Measurements from ENCODE around the gene EEF2.

Gene EEF2

DNA sequence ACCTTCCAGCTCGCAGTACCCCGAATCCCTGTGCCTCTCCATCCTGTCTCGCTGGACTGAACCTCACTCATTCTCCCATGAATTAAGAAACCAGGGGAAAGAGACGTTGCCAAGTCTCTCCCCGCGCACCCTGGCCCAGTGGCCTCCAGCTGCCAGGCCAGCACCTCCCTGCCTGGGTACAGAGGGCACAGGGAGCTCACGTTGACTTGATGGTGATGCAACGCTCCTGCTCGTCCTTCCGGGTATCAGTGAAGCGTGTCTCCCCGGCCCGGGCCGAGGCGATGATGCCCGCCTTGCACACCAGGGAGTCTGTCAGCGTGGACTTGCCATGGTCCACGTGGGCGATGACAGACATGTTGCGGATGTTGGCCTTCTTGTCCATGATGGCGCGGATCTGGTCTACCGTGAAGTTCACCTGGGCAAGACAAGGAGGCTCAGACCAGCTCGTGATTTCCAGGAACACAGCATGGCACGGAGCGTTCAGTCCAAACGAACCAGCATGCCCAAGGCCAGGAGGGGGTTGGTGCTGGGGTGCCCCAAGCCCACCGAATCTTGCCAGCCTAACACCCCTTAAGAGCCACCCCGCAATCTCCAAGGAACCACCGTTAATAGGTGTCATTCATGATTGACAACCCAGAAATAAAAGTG is 1.2 kb downstream of the EEF2 start:
- DNase-seq = no peak

DNA sequence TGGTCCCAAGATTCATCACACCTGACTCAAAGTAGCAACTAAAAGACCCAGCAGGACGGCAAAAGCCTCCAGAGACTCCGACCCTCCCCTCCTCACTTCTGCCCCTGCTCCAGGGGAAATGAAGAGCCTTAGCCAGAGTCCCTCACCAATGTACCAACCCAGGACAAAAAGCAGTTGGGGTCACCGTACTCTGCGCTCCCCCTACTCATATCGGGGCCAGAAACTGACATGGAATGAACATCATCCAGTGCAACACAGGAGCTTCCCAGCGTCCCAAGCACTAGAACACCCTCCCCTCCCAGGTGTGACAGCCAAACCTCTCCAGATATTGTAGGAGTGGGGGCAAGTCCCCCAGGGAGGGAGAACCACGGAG is 1.7 kb downstream of the EEF2 start:
- no peak for DNase-seq

DNA sequence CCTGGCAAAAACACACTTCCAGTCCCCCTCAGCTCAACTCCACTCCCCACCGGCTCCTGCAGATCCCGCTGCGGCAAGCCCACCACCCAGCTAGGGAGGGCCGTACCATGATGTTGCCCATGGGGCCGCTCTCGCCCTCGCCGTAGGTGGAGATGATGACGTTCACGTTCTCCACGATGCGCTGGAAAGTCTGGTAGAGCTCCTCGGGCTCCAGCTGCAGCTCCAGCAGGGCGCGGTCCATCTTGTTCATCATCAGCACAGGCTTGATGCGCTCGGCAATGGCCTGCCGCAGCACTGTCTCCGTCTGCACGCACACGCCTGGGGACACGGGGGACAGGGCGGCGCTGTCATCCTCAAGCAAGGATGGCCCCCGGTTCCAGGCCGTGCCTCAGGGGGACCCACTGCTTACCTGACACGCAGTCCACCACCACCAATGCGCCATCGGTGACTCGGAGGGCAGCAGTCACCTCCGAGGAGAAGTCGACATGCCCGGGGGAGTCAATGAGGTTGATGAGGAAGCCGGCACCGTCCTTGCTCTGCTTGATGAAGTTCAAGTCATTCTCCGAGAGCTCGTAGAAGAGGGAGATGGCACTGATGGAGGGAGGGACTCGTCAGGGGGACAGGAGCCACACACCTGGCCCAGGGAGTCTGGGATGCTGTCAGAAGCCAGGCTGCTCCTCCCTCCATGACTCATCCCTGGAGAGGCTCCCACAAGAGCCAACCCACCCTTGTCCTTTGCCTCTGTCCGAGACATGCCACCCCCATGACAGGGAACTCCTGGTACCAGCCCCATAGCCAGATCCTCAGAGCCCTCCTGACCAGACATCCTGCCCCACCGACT is 2.3 kb downstream of the EEF2 start:
- no peak for DNase-seq

DNA sequence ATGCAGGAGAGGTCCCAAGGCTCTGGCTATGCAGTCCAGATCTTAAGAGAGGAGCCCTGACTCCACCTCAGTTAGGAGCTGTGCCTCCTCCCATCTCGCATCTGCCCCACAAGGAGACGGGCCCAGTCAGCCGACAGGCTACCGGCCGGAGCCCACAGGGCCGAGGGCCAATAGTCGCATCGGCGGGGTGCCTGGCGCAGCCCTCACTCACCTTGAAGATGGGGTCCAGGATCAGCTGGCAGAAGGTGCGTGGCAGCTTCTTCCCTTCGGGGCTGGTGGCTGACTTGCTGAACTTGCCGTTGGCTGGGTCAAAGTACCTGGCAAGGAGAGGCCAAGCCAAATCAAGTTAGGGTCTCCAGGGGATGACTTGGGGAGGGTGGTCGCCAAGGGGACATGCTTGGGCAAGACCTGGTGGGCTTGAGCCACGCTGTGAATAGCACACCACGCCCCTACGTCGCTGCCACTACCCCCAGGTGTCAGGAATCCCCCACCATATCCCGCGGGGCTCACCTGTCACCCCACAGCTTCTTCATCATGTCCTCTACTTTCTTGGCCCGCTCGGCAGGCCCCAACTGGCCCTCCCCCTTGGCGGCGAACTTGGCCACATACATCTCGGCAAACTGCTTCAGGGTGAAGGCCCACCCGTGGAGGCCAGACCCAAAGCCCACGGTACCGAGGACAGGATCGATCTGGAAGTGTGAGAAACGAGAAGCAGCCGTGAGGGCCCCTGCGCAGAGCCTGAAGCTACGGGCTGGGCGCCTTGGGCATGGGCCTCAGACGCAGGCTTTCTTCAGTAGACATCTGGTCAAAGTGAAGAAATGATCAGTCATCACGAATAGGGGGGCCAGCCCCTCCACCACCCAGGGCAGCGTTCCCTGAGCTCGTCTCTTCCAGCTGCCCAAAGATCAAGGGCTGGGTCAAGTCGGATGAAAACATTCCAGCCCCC is 3.3 kb downstream of the EEF2 start:
- no peak for DNase-seq

DNA sequence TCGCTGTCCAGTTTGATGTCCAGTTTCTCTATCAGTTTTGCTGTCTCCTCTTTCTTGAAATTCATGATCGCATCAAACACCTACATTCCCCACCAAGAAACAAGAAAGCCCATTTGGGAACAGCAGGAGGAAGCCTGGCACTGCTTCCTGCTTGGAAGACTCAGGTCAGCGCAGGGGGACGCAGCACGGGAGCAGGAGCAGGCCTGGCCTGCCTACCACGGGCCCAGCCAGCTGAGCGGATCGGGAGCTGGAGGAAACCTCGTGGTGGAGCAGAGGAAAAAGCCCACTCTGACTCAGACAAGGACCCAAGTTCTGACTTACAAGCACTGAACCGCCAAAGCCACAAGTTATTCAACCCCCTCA is 3.9 kb downstream of the EEF2 start:
- no peak for DNase-seq

DNA sequence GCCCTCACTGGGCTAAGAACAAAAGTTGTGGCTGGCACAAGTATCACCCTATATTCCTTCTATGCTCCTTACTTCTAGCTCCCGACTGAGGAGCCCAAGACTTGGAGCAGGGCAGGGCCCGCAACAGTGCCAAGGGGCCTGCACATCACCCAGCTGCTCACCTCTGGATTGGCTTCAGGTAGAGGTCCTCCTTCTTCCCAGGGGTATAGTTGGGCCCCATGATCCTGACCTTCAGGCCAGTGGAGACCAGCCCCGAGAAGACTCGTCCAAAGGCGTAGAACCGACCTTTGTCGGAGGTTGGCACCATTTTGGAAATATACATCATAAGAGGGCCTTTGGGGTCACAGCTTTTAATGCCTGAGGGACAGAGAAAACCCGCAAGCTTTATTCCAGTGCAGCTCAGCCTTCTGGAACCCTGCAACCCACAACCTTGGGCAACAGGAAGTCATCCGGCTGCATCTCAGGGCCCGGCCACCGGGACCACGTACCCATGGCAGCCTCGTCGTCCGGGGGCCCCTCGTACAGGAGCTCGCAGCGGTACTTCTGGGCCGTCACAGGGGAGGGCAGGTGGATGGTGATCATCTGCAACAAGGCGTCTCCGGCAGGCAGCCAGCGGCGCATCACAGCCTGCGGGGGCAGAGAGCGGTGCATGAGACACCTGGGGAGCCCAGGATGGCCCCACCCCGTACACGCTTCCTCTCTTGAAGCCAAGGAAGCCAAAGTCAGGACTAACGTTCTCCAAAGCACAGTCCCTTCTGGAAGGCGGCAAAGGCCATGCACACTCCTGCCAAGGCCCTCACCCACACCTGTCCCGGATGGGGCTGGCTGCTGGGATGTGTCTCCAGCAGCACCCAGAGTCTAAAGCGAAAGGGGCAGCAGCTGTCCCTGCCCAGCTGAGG is 4.7 kb downstream of the EEF2 start:
- no peak for DNase-seq

DNA sequence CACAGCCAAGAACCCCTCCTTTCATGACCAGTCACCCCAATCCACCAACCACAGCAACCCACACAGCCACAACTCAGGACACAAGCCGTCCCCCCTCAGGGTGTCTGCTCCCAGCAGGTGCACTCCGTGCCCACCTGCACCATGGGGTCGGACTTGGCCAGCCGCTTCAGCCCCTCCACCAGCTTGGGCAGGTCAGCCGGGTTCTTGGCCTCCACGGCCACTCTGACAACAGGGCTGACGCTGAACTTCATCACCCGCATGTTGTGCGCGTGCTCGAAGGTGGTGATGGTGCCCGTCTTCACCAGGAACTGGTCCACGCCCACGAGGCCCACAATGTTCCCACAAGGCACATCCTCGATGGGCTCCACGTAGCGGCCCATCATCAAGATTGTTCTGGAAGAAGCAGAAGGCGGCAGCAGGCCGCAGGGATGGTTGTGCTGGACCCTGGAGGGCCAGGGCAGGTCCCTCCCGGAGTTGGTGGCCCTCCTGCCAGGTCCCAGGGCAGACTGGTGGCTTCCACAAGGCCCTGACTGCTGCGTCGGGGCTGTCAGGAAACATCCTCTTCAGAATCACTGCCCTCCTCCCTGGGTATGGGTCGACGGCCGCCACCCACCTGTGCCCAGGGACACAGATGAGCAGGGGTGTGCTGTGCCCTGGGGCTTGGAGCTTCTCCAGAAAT is 5.5 kb downstream of the EEF2 start:
- no peak for DNase-seq

DNA sequence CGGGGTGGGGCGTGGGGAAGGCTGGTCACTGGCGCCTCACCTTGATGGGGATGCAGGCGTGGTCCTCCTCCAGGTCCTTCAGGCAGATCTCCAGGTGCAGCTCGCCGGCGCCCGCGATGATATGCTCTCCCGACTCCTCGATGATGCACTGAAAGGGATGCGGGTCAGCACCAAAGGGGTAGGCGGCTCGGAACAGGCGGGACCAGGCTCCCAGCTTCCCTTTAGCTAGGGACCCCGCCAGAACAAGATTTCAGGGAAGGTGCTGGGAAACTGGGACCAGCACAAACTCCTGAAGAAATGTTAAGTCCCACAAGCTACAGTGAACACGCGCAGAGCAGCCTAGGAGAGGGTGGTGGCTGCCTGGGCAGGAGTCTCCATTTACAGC is 6.0 kb downstream of the EEF2 start:
- DNase-seq = no peak

DNA sequence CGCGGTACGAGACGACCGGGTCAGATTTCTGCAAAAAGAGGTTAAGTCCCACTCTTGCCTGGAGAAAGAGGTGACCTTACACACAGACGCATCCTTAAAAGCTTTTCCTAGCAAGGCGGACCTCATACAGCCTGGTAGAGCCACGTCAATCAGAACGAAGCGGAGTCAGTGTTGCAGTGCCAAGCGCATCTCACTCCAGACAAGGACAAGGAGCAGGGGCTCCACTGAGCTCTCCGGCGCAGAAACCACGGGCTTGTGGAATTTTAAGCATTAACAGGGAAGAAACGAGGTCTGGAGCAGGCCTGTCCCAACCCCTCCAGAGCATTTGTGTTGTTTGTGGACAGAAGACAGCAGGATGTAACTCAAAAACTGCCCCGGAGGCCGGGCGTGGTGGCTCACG is 7.1 kb downstream of the EEF2 start:
- no peak for DNase-seq

DNA sequence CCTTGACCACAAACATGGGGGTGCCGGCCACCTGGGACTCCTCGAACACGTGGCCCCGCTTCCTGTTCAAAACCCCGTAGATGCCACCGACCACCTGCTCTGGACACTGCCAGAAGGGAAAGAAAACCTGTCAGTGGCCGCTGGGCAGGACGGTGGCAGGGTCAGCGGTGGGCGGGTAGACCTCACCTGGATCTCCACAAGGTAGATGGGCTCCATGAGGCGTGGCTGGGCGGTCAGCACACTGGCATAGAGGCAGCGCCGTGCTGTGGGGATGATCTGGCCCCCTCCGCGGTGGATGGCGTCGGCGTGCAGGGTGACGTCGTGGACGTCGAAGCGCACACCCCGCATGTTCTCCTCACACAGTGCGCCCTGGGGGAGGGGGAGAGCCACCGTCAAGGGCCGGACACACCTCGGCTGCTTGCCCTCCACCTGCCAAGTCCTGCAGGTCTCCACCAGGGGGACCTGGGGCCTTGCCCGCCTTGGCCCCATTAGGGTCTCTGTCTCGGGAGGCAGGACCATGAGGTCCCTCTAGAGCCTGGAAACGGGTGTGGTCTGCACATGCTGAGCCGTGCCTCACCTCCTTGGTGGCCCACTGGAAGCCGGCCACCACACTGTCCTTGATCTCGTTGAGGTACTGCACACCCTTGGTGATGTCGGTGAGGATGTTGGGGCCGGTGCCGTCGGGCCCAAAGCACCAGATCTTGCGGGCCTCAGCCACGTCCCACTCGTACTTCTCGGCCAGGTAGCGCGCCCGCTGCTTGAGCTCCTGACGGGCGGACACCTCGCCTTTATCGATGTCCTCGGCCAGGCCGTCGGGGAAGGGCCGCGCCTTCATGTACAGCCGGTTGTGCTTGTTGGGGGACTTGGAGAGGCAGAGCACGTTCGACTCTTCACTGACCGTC is 7.8 kb downstream of the EEF2 start:
- DNase-seq = no peak

DNA sequence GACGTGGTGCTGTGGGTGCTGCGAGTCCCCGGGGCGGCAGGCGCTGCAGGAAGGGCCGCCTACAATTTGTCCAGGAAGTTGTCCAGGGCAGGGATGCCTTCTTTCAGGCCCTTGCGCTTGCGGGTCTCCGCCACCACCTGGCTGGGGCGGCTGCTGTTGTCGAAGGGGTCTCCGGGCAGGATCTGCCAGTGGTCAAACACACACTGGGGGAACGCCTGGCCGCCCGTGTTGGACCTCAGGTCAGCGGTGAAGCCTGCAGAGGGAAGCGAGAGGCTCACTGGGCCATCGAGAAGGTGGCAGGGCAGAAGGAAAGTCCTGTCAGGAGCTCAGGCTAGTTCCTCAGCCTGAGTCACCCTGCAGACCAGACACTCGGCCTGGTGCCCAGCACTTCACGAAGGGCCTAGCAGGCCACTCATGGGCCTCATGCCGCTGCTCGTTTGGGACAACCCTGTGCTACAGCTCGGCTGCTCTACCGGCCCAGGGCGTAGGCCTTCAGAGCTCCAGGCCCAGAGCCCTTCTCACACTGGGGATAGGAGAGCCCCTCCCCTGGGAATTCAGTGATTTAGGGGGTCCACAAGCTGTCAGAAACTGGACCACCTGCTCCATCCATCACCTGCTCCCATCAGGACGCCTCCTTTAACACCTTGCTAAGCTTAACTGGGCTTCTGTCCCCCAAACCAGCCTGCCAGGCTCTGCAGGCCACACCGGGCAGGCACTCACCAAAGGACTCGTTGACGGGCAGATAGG is 8.6 kb downstream of the EEF2 start:
- no peak for DNase-seq

DNA sequence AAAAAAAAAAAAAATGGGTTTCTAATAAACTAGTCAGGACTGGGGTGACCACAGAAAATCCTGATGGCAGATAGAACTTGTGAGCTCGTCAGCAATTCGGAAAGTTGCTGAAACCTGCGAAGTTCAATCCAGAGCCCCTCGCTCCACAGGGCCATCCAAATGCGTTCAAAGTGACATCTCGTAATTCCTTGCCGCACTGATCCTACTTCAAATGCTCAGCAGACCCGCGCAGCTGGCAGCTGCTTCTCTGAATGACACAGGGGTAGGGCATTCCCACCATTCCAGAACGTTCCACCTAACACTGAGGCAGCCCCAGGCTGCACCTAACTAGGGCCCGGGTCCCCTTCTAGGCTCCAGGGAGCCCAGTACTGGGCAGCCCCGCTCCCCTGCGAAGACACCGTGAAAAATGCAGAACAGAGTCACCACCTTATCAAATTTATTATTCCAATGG is 9.6 kb downstream of the EEF2 start:
- no peak for DNase-seq

DNA sequence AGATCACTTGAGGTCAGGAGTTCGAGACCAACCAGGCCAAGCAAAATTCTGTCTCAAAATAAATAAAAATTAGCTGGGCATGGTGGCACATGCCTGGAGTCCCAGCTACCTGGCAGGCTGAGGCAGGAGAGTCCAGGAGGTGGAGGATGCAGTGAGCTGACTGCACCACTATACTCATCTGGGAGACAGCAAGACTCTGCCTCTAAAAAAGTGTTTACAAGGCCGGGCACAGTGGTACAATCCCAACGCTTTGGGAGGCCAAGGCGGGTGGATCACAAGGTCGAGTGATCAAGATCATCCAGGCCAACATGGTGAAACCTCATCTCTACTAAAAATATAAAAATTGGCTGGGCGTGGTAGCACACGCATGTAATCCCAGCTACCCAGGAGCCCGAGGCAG is 10.1 kb downstream of the EEF2 start:
- no peak for DNase-seq

DNA sequence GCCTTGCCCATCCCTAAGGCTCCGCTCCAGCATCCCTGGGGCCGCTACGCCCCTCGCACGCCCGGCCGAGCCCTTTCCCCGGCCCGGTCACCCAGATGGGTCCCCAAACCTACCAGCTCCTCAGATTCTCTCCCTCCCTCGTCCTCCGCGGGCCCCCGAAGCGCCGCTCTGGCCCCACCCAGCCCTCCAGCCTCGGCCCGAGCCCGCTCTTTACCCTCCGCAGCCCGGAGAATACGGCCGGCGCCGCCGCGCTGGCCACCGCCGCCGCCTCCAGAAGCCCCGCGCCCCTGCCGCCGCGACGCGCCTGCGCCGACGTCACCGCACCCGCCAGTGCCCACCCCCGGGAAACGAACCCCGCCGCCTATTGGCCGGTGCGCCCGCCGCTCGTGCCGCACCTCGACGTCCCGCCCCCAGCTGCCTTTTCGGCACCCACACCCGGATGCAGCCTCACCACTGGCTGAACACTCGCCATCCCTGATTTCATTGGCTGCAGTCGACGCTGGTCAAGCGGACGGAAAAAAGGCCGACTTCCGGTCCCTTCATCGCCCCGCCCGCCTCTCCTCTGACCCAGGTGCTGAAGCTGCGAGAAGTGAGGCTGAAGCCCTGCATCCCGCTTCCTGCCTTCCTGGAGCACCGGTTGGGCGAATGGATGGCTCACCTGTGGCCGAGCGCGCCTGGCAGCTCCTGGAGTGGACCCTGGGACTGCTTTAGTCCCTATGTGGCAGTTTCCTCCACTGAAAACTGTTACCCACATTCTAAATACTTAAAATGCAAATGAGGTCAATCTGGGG is 14.3 kb downstream of the EEF2 start, which contains the start of gene DAPK3:
DAPK3 (minus strand) TSS at position 292 of the 791 bp plus-strand sequence. CDS start 1,364 bp downstream, outside the sequence.
- DNase-seq = peak; percentile 96

DNA sequence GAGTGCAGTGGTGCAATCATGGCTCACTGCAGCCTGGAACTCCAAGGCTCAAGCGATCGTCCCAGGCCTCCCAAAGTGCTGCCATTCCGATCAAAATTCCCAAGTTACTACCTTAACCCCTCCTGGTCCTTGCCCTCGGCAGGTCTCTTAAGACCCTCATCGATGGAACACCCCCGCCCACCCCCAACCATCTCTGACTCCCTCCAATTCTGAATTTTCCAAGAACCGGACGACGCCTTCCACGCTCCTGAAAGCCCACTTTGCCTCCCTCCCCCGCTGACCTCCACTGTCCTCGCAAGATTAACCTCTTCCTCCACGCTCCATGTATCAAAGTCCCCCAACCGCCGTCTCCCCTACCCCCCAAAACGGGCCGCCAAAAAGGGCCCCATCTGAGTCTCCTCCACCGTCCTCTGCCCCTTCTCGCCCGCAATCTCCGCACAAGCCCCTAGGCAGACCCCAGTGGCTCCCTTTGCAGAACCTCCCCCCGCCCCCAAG is 14.9 kb downstream of the EEF2 start:
- DNase-seq = no peak

DNA sequence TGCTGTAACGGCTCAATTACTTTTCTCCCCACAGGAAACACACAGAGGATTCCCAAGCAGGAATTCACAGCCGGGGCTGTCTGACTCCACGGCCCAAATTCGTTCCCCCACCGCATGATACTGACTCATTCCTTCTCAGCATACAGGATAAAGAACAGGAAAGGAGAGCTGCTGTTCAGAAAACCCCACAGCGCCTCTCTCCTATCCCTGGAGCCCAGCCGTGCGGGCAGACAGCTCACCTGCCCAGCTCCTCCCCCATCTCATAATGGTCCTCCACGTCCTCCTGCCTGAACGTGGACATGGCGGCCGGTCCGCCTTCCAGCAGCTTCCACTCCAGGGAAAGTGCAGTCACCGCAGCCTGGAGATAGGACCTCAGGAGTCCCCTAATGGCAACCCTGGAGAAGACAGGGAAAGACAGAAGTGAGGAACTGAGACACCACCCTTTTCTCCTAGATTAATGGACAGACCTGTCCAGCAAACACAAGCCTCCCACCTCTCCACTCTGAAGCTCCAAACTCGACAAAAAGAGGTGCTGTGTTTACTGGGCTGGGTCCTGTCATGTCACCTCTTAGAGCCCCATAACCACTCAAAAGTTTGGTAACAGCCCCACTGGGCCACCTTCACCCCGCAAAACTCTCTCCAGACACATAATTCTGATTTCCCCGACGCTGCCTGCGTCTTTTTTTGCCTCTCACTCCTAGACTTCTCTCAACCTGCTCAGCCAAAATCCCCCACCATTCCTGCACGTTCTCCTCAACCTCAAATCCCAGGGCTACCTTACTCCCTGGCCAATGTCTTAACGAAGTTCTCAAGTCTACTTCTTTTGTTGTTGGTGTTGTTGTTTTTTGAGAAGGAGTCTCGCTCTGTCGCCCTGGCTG is 15.6 kb downstream of the EEF2 start:
- DNase-seq = no peak

DNA sequence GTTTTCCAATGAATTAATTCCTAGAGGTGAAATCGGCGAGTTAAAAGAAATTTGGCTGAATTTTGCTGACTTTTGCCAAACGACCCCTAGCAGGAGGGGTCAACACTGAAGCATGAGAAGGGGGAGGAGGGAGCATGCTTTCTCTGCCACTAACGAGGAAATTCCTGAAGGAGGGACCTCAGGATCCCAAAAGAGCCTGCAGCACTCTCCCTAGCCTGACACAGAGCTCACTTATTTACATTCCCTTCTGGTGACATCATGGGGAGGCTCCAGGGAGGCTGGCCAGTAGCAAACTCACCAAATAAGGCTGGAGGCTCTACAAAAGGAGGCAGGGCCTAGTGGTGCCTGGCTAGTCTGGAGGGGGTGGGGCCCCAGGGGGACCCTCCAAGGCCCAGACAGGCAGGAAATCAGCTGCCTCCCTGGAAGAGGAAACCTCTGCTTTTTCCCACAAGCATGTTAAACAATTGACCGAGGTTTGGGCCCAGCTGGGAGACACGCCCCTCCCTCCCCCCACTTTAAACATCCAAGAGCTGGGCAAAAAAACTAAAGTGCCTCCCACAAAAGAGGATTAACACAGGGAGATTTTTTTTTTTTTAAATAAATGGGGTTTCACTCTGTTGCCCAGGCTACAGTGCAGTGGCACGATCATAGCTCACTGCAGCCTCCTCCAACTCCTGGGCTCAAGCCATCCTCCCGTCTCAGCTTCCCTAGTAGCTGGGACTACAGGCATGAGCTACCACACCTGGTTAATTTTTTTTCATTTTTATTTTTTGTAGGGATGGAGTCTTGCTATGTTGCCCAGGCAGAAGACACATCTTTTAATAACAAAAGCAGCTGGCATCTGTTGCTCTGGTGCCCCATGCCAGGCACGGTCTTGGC is 16.5 kb downstream of the EEF2 start:
- DNase-seq = no peak
